ENCODE measurements around the gene MAPRE3.

The MAPRE3 gene

DNA sequence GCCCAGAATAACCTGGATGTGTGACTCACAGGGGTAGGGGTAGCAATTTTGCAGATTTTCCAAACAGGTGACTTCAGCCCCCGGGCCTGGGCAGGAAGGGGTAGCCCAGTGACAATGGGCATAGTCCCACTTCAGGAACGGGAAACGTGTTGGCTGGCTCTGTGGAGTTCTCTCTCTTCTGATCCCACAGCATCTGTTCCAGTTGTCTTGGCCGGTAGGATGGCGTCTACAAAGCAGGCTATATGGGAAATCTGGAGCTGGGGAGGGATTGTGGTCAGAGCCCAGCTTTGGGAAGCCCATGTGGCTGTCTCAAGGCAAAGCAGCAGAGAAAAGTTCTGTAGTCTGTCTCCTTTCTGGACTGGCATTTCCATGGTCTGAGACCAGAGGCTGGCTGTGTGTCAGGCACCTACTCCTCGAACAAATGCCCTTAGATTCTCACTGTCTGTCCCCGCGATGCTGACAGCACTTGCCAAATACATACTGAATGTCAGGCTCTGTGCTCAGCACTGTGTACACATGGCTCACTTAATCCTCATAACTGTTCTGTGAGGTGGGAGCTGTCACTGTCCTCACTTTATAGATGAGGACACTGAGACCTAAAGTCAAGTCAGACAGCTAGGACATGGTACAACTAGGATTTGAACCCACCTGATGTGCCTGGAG, 44.5 kb downstream of the MAPRE3 start:
- no peak for DNase-seq (ENCODE audit: low read depth in 2 of 2)

DNA sequence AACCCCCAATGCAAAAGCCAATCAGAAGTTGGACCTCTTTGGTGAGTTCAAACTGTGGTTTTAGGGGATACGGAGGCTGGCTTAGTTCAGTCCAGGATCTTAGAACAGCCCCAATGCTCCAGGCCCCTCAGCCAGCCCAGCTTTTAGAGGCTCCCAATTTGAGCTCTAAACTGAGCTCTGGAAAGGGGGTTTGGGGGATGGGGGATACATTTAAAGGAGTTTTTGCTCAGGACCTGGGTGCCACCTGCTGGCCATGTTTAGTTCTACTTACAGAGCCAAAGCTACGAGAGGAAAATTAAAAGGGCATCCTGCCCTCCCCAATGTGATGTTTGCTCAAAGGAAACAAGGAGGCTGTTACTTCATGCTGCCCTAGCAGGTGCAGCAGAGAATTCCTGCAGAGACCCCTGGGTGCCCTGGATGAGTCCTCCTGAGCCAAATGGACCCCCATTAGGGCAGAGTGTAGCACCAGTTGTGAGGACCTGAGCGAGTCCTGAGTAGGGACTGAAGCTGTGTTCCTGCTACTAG, 46.4 kb downstream of the MAPRE3 start:
- peak; percentile 29 to 42 for DNase-seq (ENCODE audit: low read depth in 2 of 2)

DNA sequence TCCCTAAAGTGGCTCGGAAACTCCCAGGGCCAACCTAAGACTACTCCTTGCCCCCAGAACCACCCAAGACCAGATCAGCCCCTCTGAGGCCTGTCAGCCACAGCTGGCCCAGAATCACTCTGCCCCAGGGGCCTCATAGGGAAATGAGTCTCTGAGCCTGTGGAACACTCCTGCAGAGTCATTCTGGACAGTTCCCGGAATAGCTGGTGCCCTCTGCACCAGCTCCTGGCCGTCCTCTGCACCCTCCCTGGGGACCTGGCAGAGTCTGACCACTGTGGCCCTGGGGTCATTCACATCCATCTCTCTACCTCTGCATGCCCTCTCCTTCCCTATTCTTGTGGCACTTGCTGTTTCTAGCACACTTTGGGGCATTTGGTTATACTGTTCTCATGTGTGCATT, 47.7 kb downstream of the MAPRE3 start:
- DNase-seq (ENCODE audit: low read depth in 2 of 2): no peak

DNA sequence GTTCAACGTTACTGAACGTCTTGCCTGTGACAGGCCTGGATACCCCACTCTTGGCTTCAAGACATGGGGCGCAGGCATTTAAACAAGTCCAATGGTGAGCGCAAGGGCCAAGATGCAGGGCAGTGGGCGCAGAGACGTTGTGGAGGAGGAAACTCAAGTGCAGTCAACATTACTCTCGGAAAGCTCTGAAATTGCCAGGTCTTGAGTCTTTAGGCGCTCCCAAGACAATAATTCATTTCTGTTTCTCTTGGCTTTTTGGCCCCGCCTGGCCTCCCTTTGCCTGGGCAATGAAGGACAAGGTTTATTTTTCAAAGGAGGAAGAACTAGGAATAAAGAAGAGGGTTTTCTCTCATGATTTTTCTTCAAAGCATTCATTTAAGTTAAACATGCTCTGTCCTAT, 49.0 kb downstream of the MAPRE3 start:
- no peak for DNase-seq (ENCODE audit: low read depth in 2 of 2)

DNA sequence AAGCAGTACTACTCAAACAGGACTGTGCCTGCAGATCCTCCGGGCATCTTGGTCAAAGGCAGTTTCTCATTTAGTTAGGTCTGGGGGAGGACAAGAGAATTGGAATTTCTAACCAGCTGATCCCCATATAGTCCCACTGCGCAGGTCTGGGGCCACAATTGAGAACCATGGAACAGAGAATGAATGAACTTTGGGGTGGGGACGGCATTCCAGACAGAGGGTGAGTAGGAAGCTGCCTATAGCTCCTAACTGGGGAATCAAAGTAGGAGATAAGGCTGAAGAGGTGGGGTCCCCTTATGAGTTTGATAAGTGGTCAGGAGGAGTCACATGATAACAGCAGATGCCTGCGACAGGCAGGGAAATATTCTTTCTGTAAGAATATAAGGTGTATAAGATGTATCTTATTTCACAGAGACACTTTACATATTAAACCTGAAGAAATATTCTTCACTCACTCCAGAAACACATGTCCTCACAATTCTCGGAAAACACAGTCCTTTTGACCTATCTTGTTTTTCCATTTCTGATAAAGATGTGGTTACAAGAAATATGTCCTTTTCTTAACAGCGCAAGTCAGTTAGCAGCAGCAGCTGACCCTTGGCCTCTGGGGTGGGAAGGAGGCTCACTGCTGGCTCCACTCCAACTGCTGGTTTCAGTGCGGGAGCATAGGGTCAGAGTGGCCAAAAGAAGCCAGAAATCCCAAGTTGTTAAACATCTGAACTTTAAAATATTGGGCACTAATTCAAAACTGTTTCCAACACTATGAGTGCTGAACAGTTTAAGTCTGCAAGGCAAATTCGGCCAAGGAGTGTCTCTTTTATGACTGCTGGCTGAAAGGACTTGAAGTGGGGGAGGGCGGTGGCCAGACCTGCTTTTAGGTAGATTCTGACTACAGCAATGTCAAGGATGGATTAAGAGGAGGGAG, 49.8 kb downstream of the MAPRE3 start:
- no peak for DNase-seq (ENCODE audit: low read depth in 2 of 2)

DNA sequence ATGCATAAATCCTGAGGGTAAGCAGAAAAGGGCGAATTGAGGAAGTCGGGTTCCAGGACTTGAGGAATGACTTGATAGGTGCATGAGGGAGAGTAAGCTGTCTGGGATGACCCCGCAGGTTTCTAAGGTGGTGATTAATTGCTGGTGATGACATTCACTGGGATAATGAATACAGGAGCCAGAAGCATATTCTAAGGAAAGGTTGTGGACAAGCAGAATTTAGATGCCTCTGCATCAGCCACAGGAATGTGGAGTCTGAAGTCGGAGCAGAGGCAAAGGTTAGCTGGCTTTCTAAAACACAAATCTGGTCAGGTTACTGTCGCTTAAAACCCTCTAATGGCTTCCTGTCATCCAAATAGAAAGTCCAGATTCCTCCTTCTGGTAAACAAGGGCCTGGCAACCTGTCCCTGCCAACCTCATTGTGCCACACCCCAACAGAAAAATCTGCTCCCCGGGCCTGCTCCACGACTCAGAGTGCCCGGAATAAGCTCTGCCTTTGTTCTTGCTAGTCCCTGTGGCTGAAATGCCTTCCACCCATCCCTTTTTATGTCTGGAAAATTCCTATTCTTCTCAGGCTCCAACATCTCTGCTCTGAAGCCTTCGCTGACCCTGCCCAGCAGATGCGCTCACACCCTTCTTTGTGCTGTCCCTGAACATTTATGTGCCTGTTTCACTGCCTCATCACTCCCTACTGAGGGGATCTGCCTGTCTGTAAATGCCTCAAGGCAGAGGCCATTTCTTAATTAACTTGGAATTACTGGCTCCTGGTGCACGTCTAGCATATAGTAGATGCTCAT, 51.0 kb downstream of the MAPRE3 start:
- no peak for DNase-seq (ENCODE audit: low read depth in 2 of 2)

DNA sequence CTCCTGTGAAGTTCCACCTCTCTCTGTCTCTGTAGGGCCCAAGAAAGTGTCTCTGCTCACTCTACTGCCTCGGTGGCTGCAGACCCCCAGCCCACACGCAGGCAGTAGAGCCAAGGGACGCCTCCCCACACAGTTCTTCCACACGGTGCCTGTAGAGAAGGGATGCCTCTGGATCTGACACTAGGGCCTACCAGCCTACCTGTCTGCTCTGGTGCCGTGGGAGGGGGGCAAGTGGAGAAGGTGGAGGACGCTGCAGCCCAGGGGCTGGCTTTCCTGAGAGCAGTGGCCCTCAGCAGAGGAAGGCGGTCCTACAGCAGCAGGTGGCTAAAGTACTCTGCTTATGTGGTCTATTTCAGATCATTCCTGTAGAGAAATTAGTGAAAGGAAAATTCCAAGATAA, 53.3 kb downstream of the MAPRE3 start:
- DNase-seq (ENCODE audit: low read depth in 2 of 2): no peak

DNA sequence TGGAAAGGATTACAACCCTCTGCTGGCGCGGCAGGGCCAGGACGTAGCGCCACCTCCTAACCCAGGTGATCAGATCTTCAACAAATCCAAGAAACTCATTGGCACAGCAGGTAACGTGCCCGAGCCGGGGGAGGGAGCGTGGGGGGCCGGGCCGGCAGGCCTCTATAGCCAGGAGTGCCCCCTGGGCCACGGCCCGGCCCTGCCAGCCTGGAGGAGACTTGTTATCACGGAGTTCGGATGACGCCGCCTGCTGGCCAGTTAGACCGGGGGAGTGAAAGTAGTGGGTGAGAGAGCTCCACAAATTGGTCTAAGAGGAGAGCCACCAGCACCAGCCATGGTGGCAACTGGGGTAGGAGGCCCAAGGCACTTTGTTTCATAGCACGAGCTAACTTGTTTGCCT, 53.8 kb downstream of the MAPRE3 start:
- no peak for DNase-seq (ENCODE audit: low read depth in 2 of 2)

DNA sequence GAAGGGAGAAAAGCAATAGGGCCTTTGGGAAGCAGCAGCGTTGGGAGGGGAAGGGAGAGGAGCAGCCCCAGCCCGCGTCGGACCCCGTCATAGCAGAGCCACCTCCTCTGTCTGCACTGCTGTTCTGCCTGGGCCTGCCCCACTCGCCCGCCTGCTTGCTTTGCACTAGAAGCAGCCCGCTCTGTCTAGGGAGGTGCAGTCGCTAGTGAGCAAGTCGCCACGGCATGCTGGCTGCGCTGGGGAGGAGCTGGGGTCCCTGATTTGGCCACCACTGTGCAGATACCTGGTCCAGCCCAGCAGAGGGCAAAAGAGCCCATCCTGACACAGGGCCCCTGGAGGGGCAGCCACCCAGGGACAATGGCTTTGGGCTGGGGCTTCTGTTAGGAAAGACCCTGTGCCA, 54.4 kb downstream of the MAPRE3 start:
- DNase-seq (ENCODE audit: low read depth in 2 of 2): no peak

DNA sequence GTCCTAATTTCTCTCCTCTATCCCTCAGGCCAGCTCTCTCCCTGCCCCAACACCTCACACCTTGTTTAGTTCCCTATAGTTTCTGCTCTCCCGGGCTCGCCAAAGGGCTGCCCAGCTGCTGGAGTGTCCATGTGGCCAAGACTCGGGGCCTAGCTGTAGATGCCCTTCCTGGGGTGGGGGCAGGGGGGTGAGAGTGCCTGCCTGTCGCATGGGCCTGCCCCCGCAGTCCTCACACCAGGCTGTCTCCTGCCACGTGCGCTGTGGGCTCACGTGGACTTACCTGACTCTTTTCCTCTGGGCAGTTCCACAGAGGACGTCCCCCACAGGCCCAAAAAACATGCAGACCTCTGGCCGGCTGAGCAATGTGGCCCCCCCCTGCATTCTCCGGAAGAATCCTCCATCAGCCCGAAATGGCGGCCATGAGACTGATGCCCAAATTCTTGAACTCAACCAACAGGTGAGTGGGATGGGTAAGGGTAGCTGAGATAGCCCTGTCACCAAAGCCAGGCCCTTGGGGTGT, 54.9 kb downstream of the MAPRE3 start:
- no peak for DNase-seq (ENCODE audit: low read depth in 2 of 2)

DNA sequence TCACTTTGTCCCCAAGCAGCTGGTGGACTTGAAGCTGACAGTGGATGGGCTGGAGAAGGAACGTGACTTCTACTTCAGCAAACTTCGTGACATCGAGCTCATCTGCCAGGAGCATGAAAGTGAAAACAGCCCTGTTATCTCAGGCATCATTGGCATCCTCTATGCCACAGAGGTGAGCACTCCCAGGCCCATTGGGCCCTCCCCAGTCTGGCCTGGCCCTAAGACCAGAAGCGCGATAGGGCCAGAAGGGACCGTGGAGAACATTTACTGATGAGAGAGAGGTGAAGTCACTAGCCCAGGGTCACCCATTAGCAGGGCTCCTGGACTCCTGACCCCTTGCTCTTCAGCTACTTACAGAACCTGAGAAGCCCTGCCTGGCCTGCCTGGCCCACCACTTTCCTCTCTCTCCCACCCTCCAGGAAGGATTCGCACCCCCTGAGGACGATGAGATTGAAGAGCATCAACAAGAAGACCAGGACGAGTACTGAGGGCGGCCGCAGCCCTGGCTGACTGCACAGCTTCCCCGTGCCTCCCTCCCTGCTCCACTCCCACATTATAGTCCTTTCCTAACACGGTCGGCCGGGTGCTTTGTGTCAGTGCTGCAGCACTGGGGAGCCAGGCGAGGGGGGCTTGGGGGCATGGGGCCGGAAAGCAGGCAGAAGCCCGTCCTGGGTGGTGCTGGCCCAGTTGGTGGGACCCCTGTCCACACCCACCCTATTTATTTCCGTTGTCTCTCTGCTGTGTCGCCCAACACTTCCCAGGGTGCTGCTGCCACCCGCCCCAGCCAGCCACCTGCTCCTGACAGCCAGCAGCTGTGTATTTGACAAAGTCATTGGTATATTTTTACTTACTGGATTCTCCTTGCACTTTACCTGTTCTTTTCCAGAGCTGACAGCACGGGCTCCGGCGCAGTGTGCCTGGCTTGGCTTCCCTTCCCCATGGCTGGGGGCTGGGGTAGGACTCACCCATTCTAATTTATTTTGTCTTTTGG, 55.7 kb downstream of the MAPRE3 start:
- no peak for DNase-seq (ENCODE audit: low read depth in 2 of 2)

DNA sequence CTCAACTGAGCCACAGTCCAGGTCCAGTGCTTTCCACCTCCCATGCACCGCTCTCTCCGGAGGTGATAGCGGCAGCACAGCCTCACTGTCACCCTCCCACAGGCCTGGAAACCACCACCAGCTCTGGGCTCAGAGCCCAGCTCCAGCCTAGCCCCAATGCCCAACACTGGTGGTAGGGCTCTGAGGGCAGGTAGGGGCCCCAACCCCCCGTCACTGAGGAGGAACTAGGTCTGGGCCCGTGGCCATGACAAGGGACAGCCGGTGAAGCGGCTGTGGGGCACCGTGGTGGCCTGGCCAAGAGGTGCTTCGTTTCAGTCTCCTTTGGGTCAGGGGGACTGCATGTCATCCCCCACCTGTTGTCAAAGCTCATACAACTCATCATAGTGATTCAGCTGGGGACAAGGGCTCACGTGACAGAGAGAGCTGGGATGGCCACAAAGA, 56.8 kb downstream of the MAPRE3 start:
- no peak for DNase-seq (ENCODE audit: low read depth in 2 of 2)

DNA sequence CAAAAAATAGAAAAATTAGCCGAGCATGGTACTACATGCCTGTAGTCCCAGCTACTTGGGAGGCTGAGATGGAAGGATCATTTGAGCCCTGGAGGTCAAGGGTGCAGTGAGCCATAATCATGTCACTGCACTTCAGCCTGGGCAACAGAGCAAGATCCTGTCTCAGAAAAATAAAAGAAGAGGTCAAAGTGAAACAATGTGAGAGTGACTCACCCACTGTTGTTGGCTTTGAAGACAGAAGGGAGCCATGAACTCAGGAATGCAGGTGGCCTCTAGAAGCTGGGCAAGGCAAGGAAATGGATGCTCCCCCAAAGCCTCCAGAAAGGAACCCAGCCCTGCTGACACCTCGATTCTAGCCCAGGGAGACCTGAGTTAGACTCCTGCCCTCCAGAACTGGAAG, 58.6 kb downstream of the MAPRE3 start:
- DNase-seq (ENCODE audit: low read depth in 2 of 2): no peak

DNA sequence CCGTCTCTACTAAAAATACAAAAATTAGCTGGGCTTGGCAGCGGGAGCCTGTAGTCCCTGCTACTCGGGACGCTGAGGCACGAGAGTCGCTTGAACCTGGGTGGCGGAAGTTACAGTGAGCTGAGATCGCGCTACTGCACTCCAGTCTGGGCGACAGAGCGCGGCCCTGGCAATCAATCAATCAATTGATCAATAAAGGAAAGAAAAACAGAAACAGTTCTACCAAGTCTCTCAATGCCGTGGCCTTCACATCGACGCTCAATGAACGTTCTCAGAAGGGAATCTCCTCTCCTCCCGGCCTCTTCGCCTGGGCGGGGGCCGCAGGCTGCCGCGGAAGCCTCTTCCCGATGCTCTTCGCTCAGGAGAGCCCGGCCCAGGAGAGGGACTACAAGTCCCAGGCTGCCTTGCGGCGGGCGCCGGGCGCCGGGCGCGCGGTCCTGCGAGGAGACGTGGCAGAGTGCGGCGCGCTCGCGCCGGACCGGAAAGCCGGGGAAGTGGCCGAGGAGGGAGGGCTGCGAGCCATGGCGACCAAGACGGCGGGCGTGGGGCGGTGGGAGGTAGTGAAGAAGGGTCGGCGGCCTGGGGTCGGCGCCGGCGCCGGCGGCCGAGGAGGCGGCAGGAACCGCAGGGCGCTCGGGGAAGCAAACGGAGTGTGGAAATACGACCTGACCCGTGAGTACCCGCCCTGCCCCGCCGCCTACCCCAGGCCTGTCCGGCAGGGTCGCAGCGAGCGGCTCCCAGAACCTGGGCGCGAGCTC, 62.2 kb downstream of the MAPRE3 start, which contains the start of gene TMEM214:
Gene TMEM214, plus strand, starts transcription at position 471 of the 758 bp plus-strand sequence. Its CDS starts 51 bp downstream, at position 522.
- peak; percentile 72 to 82 for DNase-seq (ENCODE audit: low read depth in 2 of 2)

DNA sequence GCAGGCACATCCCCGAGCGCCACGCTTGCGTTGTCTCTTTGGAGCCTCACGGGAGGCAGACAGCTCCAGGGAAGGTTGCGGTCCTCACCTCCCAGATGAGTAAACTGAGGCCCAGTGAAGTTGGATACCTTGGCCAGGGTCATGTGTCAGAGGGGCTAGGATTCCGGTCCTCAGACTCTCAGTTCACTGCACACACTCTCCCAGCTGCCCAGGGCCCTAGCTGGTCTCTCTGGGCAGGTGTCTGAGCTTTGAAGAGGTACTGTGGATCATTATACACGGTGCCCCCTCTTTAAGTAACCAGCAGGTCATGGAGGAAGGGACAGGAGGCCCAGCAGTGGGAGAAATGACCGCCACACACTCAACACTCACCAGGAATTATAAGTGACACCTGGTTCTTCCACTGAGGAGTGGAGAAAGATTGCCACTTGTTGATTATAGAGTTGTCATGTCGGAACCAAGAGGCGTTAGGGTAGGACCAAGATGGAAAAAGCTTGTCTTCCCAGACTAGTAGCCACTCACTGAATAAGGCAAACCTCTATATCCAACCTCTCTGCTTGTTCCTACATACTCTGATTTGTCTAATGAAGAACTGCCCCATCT, 62.9 kb downstream of the MAPRE3 start:
- no peak for DNase-seq (ENCODE audit: low read depth in 2 of 2)

DNA sequence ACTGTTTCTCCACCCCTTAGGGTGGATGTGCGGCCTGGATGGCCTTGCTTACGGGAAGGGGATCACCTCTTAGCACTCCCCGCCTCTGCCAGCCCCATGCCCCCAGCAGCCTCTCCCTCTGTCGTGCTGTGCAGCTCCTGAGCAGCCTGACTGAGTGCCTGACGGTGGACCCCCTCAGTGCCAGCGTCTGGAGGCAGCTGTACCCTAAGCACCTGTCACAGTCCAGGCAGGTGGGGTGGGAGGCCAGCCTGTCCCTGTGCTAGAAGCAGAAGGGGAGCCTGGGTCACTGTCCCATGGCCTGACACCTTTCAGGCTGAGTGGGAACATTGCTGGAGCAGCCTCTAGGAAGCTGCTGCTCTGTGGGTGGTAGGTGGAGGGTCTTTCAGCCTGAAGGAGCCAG, 67.6 kb downstream of the MAPRE3 start:
- no peak for DNase-seq (ENCODE audit: low read depth in 2 of 2)

DNA sequence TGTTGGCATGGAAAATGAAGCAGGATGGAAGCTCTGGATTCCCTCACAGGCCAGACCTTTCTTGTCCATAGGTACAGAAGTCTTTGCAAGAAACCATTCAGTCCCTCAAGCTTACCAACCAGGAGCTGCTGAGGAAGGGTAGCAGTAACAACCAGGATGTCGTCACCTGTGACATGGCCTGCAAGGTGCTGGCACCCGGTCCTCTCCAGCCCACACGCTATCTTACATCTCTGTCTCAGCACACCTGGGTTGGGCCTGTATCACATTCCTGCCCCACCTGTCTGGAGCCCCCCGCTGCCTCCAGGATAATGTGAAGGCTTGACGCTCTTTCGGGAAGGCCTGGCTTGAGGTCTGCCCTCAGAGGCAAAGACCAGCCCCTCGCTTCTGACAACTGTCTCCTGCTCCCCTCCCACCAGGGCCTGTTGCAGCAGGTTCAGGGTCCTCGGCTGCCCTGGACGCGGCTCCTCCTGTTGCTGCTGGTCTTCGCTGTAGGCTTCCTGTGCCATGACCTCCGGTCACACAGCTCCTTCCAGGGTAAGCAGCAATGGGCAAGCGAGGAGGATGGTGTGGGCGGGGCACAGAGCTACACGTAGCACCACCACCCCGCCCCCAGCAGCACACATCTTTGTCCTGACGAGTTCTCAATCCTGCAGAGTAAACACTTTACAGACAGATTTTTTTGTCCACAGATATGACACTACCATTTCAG, 68.3 kb downstream of the MAPRE3 start:
- DNase-seq (ENCODE audit: low read depth in 2 of 2): no peak

DNA sequence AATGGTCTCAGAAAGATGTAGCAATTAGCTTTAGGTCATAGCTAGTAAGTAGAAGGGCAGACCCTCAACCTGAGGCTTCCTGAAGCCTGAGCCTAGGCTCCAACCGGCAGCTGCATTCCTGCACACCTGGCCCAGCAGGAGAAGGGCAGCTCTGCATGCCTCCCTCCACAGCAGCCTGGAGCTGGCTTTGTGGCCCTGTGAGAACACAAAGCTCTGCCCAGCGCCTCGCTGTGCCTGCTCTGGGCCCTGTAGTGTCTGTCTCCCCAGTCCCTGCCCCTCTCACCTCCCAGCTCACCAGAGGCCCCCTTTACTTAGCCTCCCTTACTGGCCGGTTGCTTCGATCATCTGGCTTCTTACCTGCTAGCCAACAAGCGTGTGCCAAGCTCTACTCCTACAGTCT, 69.0 kb downstream of the MAPRE3 start:
- no peak for DNase-seq (ENCODE audit: low read depth in 2 of 2)

DNA sequence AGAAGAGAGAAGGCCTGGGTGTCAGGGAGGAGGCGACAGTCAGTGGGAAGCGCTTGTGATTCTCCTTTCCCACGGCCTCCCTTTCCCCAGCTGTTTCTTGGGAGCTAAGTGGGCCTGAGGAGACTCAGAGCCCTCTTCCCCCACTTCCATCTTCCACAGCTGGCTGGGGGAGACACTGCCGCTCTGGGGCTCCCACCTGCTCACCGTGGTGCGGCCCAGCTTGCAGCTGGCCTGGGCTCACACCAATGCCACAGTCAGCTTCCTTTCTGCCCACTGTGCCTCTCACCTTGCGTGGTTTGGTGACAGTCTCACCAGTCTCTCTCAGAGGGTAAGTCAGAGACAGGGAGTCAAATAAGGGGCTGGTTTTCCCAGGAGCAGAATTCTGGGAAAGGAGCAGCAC, 69.4 kb downstream of the MAPRE3 start:
- DNase-seq (ENCODE audit: low read depth in 2 of 2): no peak

Data from stimulated activated CD4-positive, alpha-beta T cell treated with anti-CD3 and anti-CD28 coated beads, Interleukin-4, amount 100 ng/mL, for 48 hours (primary cell).